Mesothelial cell of epicardium (in vitro differentiated cells): ENCODE data around the gene RUFY4. TPM values are rescaled to one million over a fixed set of nuclear protein-coding genes. Genes with fewer than 3 reads are reported as not detected.
"Not testable (repeated sequence)": the region's sequence is repeated elsewhere in the genome, so short reads cannot be mapped to it uniquely, and the experiment has no call there.

Experiments
- DNase-seq, 2 experiments: peaks; one replicate each; pipeline ENCODE4 v3.0.0; 2021; ENCODE audit warnings: low spot score in 2 of 2; ENCODE audit not compliant: unreplicated experiment in 2 of 2
- H3K27ac Mint-ChIP-seq: 2 replicates; pipeline ENCODE4 v1.8.0; 2021; ENCODE audit warnings: mixed read lengths
- H3K27me3 Mint-ChIP-seq: 2 replicates; pipeline ENCODE4 v1.8.0; 2021; ENCODE audit warnings: low read depth, mixed read lengths
- H3K36me3 Mint-ChIP-seq: 2 replicates; pipeline ENCODE4 v1.8.0; 2021; ENCODE audit warnings: mixed read lengths
- H3K4me1 Mint-ChIP-seq: 2 replicates; pipeline ENCODE4 v1.8.0; 2021; ENCODE audit warnings: mixed read lengths
- H3K4me3 Mint-ChIP-seq: 2 replicates; pipeline ENCODE4 v1.8.0; 2021; ENCODE audit warnings: mild to moderate bottlenecking, moderate library complexity, mixed read lengths
- H3K9me3 Mint-ChIP-seq: 2 replicates; pipeline ENCODE4 v1.8.0; 2021; ENCODE audit warnings: mixed read lengths
- total RNA-seq: library from RNA; stranded (reverse); gene quantifications from 3 replicates; pipeline ENCODE4 v1.2.1, GENCODE V29; 2021
- TF ChIP-seq, protein P1 (sequence below): fragments of 200-600 bp; sonication (generic); IDR thresholded peaks from one replicate; pipeline ENCODE4 v1.5.0; 2021; ENCODE audit warnings: antibody characterized with exemption; ENCODE audit not compliant: unreplicated experiment

RUFY4 gene
- total RNA-seq, 1 donor from 2014 or later: not detected

DNA sequence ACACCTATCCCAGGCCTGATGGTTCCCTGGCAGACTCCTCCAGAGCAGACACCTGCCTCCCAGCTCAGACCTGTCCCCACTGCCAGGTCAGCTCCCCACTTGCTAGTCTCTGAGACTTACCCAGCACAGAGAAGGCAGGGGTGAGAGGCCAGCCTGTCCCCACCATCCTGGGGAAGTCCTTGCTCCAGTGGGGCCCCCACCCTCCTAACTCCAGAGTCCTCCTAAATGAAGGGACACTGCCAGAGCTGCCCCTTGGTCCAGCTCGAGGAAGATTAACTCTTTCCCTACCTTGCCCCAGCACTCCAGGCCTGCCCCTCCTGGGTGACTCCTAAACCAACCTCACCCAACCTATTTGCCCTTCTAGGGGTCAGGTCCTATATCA, 35.9 kb upstream of the RUFY4 start:
- no peaks in the 10 kb centered on the region for H3K9me3 Mint-ChIP-seq
- H3K27ac Mint-ChIP-seq: no peak overlapping the region
- peak in 1 of 2 experiments; percentile 34 for DNase-seq
- H3K4me1 Mint-ChIP-seq: peaks cover 6% of the 10 kb centered on the region
- TF ChIP-seq, protein P1, sequence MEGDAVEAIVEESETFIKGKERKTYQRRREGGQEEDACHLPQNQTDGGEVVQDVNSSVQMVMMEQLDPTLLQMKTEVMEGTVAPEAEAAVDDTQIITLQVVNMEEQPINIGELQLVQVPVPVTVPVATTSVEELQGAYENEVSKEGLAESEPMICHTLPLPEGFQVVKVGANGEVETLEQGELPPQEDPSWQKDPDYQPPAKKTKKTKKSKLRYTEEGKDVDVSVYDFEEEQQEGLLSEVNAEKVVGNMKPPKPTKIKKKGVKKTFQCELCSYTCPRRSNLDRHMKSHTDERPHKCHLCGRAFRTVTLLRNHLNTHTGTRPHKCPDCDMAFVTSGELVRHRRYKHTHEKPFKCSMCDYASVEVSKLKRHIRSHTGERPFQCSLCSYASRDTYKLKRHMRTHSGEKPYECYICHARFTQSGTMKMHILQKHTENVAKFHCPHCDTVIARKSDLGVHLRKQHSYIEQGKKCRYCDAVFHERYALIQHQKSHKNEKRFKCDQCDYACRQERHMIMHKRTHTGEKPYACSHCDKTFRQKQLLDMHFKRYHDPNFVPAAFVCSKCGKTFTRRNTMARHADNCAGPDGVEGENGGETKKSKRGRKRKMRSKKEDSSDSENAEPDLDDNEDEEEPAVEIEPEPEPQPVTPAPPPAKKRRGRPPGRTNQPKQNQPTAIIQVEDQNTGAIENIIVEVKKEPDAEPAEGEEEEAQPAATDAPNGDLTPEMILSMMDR: no peak
- H3K27me3 Mint-ChIP-seq: peaks cover 54% of the 10 kb centered on the region
- no peaks in the 10 kb centered on the region for H3K36me3 Mint-ChIP-seq
- no peak overlapping the region for H3K4me3 Mint-ChIP-seq

DNA sequence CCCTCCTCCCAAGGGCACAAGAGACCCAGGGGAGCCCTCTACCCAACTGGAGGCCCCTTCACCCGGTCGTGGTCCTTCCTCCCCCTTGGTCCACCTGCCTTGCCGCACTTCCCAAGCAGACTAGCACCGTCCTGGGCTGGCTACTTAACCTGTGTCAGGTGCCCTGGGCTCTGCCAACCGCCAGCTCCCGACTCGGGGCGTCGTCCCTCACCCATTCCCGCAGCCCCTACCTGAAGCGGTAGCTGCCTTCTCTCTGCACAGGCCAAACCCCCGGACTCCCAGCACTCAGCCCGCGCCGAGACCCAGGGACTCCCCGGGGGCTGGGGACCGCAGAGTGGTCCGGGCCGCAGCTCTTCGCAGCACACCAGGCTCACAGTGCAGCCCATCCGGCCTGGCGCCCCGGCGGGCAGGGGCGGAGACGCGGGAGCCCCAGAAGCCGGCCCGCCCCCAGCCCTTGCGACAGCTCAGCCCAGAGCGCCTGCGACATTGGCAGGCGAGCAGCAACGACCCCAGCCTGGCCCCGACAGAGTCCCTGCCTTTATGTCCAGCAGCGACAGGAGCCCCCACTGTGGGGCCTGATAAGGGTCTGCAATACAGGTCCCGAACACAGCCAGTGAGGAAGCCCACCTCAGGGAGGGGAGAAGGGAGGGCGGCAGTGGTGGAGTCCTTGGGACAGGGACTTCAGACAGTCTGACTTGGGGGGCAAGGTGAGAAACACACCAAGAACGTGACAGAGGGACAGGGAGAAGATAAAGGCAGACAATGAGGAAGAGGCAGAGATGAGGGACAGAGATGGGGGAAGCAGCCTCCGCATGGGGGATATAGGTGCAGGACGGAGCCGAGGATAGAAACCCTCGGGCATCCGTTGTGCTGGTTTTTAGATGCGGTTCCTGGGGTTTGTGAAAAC, 35.2 kb upstream of the RUFY4 start:
- Mint-ChIP-seq H3K9me3 (no peaks in the 10 kb centered on the region), H3K27ac (no peak overlapping the region), H3K4me1 (peaks cover 6% of the 10 kb centered on the region), H3K27me3 (peaks cover 59% of the 10 kb centered on the region), H3K36me3 (no peaks in the 10 kb centered on the region), H3K4me3 (peak overlapping the region; percentile 49)
- TF ChIP-seq, protein P1: no peak
- DNase-seq: peak in 1 of 2 experiments; percentile 44

DNA sequence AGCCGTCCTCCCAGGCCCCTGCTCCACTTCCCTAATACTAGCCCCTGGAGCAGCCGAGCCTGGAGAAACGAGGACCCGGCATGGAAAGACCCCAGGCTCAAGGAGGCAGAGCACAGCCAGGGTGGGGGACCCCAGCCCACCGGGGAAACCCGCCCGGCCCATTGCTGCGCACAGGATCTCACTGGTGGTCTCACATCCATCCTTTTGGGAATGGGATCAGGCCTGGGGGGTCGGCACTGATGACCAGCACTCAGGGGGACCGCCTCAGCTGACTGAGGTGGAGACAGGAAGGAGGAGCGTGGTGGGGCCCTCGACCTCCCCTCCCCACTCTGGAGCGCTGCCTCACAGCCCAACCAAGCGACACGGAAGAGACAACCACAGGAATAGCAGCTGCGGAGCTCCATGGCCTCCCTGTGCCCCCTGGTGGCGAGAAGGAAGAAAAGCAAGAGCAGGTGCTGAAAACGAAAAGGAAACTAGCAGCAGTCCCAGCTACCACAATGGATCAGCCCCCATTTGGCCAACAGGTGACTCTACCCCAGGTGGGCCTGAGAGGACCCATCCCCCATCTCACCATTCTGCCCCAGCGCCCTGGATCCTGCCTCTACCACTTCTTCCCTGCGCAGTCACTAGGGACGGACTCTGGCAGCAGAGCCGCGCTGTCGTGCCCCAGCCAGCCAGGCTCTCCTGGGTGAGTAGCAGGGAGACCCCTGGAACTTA, 34.4 kb upstream of the RUFY4 start:
- TF ChIP-seq, protein P1: peak; percentile 79

DNA sequence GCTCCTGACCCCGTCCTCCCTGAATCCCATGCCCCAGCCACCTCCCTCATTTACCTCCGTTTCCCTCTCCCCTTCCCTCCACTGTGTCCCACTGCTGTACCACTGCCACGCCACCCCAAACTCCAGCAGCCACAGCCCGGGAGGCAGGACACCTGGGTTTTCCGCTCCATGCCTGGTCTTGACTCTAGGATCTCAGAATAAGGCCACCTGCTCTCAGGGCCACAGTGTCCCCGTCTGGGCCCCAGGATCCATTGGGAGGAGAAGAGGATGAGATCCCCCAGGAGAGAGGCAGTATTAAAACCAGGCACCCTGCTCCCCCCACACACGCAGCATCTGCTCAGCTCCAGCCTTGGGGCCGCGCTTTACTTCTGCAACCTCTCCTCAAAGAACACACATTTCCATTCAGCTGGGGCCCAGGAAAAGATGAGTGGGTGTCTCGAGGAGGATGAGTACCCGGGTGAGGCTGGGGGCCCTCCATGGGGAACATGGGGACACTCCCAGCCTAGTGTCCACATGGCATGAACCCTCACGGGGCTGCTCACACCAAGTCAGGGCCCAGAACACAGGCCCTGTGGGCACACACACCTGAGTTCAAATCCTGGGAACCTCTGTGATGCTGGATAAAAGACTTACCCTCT, 33.5 kb upstream of the RUFY4 start:
- Mint-ChIP-seq H3K27me3 (peaks cover 76% of the 10 kb centered on the region), H3K36me3 (no peaks in the 10 kb centered on the region)

More for the DNA sequence above, 34.4 kb upstream of the RUFY4 start:
- H3K4me1 Mint-ChIP-seq, H3K27ac Mint-ChIP-seq, H3K9me3 Mint-ChIP-seq, H3K36me3 Mint-ChIP-seq: not testable (repeated sequence)
- H3K4me3 Mint-ChIP-seq: peak overlapping the region; percentile 49
- peaks cover 67% of the 10 kb centered on the region for H3K27me3 Mint-ChIP-seq
- DNase-seq: peak in 1 of 2 experiments; percentile 78

DNA sequence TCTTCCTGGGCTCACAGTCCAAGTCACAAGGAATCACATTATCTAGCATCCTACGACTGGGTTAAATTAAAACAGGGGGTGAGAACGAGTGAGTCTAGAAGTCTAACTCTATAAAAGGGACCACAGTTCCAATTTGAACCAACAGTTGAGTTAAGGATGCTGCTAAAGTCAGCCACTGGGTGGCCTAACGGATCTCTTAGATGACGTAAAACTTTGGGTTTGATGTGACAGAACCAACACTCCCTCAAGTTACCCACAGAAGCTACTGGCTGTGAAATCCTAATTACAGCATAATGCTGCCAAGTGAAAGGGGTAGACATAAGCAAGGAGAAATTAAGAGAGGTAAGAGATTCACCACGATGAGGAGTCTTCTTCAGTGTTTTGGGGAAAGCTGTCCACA, 32.7 kb upstream of the RUFY4 start:
- TF ChIP-seq, protein P1: no peak

More for the DNA sequence above, 33.5 kb upstream of the RUFY4 start:
- Mint-ChIP-seq H3K27ac (no peak overlapping the region), H3K4me3 (no peak overlapping the region), H3K4me1 (peaks cover 6% of the 10 kb centered on the region), H3K9me3 (no peaks in the 10 kb centered on the region)
- peak in 1 of 2 experiments; percentile 30 for DNase-seq
- TF ChIP-seq, protein P1: no peak

More for the DNA sequence above, 32.7 kb upstream of the RUFY4 start:
- DNase-seq: no peak
- peaks cover 84% of the 10 kb centered on the region for H3K27me3 Mint-ChIP-seq
- no peaks in the 10 kb centered on the region for H3K9me3 Mint-ChIP-seq
- H3K4me3 Mint-ChIP-seq: no peak overlapping the region
- no peaks in the 10 kb centered on the region for H3K36me3 Mint-ChIP-seq
- no peak overlapping the region for H3K27ac Mint-ChIP-seq
- H3K4me1 Mint-ChIP-seq: peaks cover 6% of the 10 kb centered on the region
